Measurements from ENCODE around the gene PLSCR3. TPM values are rescaled to one million over a fixed set of nuclear protein-coding genes. Genes with fewer than 3 reads are reported as not detected.
A peak's percentile ranks its signal among the peaks of the same experiment; 100 is the strongest.

Gene PLSCR3
- total RNA-seq, 1 donor from 2014 or later, result 35.5 TPM

DNA sequence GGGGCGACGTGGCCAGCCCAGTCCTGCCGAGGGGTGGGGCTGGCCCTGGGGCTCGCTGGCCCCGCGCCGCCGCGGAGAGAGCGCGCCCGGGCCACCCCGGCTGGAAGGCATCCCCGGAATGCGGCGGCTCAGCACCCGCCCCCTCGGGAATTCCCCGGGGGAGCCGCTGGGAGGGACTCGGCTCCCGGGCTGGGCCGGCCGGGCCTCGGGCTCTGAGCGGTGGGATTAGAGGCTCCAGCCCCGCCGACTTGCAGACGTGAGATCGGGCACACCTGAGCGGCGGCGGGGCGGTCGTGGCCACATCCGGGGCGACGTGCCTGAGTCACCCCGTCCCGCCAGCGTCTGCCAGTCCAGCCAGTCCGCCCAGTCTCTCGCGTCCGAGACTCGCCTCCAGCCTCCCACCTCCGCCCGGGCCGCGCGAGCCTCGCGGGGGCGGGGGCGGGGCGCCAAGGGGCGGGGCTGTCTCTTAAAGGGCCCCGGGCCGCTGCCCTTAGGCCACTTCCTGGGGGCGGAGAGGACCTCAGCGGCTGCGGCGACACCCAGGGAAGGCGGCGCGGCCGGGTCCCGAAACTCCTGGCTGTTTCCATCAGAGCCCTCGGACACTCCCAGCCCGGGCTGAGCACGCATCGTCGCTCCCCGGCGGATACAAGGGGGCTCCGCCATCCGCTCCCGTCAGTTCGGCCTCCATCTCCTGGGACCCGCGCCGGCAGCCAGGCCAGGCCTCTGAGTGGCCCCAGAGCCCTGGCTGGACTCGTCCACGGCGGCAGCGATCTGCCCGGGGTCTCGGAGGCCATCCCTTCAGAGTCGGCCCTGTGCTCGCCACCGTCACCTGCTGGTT, 42.4 kb downstream of the PLSCR3 start, which contains the start of gene KCTD11:
Gene KCTD11 (plus strand): TSS at position 498 of the 838 bp plus-strand sequence.
- Mint-ChIP-seq H3K4me3 (ENCODE audit: low read depth) (peak within 1 kb of the TSS; percentile 85), H3K36me3 (ENCODE audit: insufficient read depth) (no peaks in the 10 kb centered on the region), H3K4me1 (ENCODE audit: low read depth) (peaks cover 26% of the 10 kb centered on the region), H3K27ac (peak within 1 kb of the TSS; percentile 98), H3K9me3 (ENCODE audit: low read depth) (no peaks in the 10 kb centered on the region), H3K27me3 (no peaks in the 10 kb centered on the region)
- TF ChIP-seq, protein P1, sequence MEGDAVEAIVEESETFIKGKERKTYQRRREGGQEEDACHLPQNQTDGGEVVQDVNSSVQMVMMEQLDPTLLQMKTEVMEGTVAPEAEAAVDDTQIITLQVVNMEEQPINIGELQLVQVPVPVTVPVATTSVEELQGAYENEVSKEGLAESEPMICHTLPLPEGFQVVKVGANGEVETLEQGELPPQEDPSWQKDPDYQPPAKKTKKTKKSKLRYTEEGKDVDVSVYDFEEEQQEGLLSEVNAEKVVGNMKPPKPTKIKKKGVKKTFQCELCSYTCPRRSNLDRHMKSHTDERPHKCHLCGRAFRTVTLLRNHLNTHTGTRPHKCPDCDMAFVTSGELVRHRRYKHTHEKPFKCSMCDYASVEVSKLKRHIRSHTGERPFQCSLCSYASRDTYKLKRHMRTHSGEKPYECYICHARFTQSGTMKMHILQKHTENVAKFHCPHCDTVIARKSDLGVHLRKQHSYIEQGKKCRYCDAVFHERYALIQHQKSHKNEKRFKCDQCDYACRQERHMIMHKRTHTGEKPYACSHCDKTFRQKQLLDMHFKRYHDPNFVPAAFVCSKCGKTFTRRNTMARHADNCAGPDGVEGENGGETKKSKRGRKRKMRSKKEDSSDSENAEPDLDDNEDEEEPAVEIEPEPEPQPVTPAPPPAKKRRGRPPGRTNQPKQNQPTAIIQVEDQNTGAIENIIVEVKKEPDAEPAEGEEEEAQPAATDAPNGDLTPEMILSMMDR (IDR thresholded peaks at IDR 0.05; ENCODE audit: unreplicated experiment), result peak; percentile 71
- DNase-seq (ENCODE audit: low spot score, unreplicated experiment), result peak; percentile 78

GRCh38 chr17:7348478-7349242, 45.7 kb downstream of the PLSCR3 start:
- Mint-ChIP-seq H3K9me3 (ENCODE audit: low read depth) (no peaks in the 10 kb centered on the region), H3K4me3 (ENCODE audit: low read depth) (no peak overlapping the region), H3K27ac (no peak overlapping the region), H3K36me3 (ENCODE audit: insufficient read depth) (no peaks in the 10 kb centered on the region), H3K4me1 (ENCODE audit: low read depth) (peaks cover 22% of the 10 kb centered on the region), H3K27me3 (peaks cover 5% of the 10 kb centered on the region)
- TF ChIP-seq, protein P1 (IDR thresholded peaks at IDR 0.05; ENCODE audit: unreplicated experiment), result no peak
- no peak for DNase-seq (ENCODE audit: low spot score, unreplicated experiment)

- peak overlapping the region; percentile 20 for H3K27ac Mint-ChIP-seq
- H3K36me3 Mint-ChIP-seq (ENCODE audit: insufficient read depth), result no peaks in the 10 kb centered on the region
- no peaks in the 10 kb centered on the region for H3K9me3 Mint-ChIP-seq (ENCODE audit: low read depth)
- DNase-seq (ENCODE audit: low spot score, unreplicated experiment), result no peak
- H3K27me3 Mint-ChIP-seq, result peaks cover 8% of the 10 kb centered on the region
- peaks cover 21% of the 10 kb centered on the region for H3K4me1 Mint-ChIP-seq (ENCODE audit: low read depth)
- H3K4me3 Mint-ChIP-seq (ENCODE audit: low read depth), result no peak overlapping the region
- TF ChIP-seq, protein P1 (IDR thresholded peaks at IDR 0.05; ENCODE audit: unreplicated experiment), result no peak
These were observed 46.5 kb downstream of the PLSCR3 start for GRCh38 chr17:7347630-7348477.

DNA sequence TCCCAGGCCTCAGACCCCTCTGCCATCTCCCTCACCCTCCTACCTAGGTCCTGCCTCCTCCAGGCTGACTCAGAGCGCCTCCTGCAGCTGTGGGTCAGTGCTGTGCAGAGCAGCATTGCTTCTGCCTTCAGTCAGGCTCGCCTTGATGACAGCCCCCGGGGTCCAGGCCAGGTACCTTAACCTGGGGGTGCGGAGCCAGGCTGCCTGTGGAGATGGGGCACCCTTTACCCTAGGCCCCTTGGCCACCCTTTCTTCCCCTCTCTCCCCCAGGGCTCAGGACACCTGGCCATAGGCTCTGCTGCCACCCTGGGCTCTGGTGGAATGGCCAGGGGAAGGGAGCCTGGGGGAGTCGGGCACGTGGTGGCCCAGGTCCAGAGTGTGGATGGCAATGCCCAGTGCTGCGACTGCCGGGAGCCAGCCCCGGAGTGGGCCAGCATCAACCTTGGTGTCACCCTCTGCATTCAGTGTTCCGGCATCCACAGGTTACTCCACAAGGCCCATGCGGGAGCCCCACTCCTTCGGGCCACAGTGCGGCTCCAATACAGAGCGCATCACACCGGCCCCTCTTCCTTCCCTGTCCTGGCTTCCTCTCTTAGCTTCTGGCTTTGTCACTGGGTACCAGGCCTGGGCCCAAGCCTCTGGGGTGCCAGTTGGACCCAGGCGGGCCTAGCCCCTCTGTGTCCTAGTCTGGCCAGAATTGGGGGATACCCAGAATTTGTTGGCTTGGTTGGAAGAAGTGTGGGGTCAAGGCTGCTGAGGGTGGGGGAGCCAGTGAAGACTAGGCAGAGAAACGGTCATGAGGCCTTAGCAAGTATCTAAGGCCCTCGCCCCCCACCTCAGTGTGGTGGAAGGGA, 47.3 kb downstream of the PLSCR3 start:
- no peak for DNase-seq (ENCODE audit: low spot score, unreplicated experiment)
- Mint-ChIP-seq H3K4me1 (ENCODE audit: low read depth) (peaks cover 15% of the 10 kb centered on the region), H3K9me3 (ENCODE audit: low read depth) (no peaks in the 10 kb centered on the region), H3K27ac (no peak overlapping the region), H3K27me3 (peaks cover 8% of the 10 kb centered on the region), H3K4me3 (ENCODE audit: low read depth) (no peak overlapping the region), H3K36me3 (ENCODE audit: insufficient read depth) (no peaks in the 10 kb centered on the region)
- TF ChIP-seq, protein P1 (IDR thresholded peaks at IDR 0.05; ENCODE audit: unreplicated experiment), result no peak
